HEK293T (cell line): ENCODE data around the gene MUC4.

Experiments used
- CTBP1 ChIP-seq: fragments of 450-650 bp; IDR thresholded peaks from 2 replicates; pipeline ENCODE4 v1.6.1; 2016; ENCODE audit warnings: borderline replicate concordance
- ELF4 ChIP-seq: fragments of 450-650 bp; IDR thresholded peaks from 2 replicates; pipeline ENCODE4 v1.6.1; 2017; ENCODE audit warnings: antibody characterized with exemption
- FOXA1 ChIP-seq: fragments of 450-650 bp; IDR thresholded peaks from 2 replicates; pipeline ENCODE4 v1.6.1; 2016; ENCODE audit warnings: mild to moderate bottlenecking
- FOXM1 ChIP-seq: fragments of 450-650 bp; IDR thresholded peaks from 2 replicates; pipeline ENCODE4 v1.6.1; 2017; ENCODE audit warnings: mild to moderate bottlenecking, borderline replicate concordance
- HDGF ChIP-seq: fragments of 450-650 bp; IDR thresholded peaks from 2 replicates; pipeline ENCODE4 v1.6.1; 2017; ENCODE audit warnings: antibody characterized with exemption, borderline replicate concordance
- LEF1 ChIP-seq: fragments of 450-650 bp; IDR thresholded peaks from 2 replicates; pipeline ENCODE4 v1.6.1; 2017; ENCODE audit warnings: mild to moderate bottlenecking, borderline replicate concordance
- SP1 ChIP-seq: fragments of 450-650 bp; IDR thresholded peaks from 2 replicates; pipeline ENCODE4 v1.6.1; 2017
- TARDBP ChIP-seq: fragments of 450-650 bp; IDR thresholded peaks from 2 replicates; pipeline ENCODE4 v1.6.1; 2016
- ZNF384 ChIP-seq: fragments of 450-650 bp; IDR thresholded peaks from 2 replicates; pipeline ENCODE4 v1.6.1; 2016
- TF ChIP-seq, protein P1 (sequence below): fragments of 450-650 bp; IDR thresholded peaks from 2 replicates; pipeline ENCODE4 v1.6.1; 2016

DNA sequence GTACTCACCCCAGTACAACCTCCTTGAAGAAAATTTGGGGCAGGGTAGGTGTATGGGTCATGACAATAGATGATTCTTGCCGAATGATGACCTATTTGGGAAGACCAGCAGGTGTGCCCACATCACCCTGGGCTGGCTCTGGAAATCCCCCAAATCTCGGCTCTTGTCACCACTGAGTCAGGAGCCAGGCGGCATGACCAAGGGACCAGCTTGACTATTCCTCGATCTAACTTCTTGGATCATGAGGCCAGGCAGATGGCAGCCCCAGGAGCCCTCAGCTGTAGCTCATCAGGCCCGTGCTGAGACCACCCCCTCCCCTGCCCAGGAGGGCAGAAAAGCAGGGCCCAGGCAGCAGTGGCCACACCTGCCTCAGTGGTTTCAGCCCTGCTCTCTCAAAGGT lies 9.2 kb upstream of the MUC4 start:
- TF ChIP-seq SP1 = no peak
- TF ChIP-seq, protein P1, sequence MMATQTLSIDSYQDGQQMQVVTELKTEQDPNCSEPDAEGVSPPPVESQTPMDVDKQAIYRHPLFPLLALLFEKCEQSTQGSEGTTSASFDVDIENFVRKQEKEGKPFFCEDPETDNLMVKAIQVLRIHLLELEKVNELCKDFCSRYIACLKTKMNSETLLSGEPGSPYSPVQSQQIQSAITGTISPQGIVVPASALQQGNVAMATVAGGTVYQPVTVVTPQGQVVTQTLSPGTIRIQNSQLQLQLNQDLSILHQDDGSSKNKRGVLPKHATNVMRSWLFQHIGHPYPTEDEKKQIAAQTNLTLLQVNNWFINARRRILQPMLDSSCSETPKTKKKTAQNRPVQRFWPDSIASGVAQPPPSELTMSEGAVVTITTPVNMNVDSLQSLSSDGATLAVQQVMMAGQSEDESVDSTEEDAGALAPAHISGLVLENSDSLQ = no peak
- TF ChIP-seq FOXM1 = no peak
- TF ChIP-seq CTBP1 = no peak
- TF ChIP-seq LEF1 = no peak
- TF ChIP-seq TARDBP = no peak
- TF ChIP-seq HDGF = no peak
- TF ChIP-seq ZNF384 = no peak
- TF ChIP-seq FOXA1 = no peak
- no peak for TF ChIP-seq ELF4
